Measurements from ENCODE around the gene MTF1. TPM values are rescaled to one million over a fixed set of nuclear protein-coding genes. Genes with fewer than 3 reads are reported as not detected.

Gene MTF1
- total RNA-seq, 1 donor from 2014 or later = 5.2 TPM

- TF ChIP-seq, protein P1, sequence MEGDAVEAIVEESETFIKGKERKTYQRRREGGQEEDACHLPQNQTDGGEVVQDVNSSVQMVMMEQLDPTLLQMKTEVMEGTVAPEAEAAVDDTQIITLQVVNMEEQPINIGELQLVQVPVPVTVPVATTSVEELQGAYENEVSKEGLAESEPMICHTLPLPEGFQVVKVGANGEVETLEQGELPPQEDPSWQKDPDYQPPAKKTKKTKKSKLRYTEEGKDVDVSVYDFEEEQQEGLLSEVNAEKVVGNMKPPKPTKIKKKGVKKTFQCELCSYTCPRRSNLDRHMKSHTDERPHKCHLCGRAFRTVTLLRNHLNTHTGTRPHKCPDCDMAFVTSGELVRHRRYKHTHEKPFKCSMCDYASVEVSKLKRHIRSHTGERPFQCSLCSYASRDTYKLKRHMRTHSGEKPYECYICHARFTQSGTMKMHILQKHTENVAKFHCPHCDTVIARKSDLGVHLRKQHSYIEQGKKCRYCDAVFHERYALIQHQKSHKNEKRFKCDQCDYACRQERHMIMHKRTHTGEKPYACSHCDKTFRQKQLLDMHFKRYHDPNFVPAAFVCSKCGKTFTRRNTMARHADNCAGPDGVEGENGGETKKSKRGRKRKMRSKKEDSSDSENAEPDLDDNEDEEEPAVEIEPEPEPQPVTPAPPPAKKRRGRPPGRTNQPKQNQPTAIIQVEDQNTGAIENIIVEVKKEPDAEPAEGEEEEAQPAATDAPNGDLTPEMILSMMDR (IDR thresholded peaks at IDR 0.05; ENCODE audit: insufficient read depth, low read length, poor library complexity, severe bottlenecking) = no peak
- H3K36me3 ChIP-seq (ENCODE audit: control insufficient read depth, insufficient read depth, low read length) = no peaks in the 10 kb centered on the region
- no peak for DNase-seq (ENCODE audit: low read depth)
Measured at GRCh38 chr1:37822906-37823815, 36.2 kb downstream of the MTF1 start.

DNA sequence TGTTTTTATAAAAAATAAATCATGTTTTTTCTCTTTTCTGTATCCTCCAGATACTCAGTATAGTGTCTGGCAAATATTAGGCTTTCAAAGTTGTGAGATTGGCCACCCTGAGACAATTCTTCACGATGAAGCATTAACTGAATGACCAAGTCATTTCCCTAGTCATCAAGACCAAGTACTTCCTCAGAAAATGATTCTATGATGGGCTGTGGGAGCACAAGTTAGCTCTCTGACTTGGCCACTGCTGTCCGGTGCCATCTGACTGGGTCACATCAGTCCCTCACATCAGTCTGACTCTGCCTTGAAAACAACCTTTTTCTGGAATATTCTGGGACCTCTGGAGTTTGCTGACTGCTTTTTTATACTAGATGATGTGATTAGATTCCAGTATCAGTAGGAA is 37.9 kb downstream of the MTF1 start:
- Histone ChIP-seq H3K27me3 (ENCODE audit: control insufficient read depth, insufficient read depth, low read length) (no peaks in the 10 kb centered on the region), H3K36me3 (ENCODE audit: control insufficient read depth, insufficient read depth, low read length) (no peaks in the 10 kb centered on the region), H3K4me3 (ENCODE audit: low read depth, low read length) (no peak overlapping the region)
- DNase-seq (ENCODE audit: low read depth) = no peak
- TF ChIP-seq, protein P1 (IDR thresholded peaks at IDR 0.05; ENCODE audit: insufficient read depth, low read length, poor library complexity, severe bottlenecking) = no peak

More at GRCh38 chr1:37822906-37823815, 36.2 kb downstream of the MTF1 start:
- no peaks in the 10 kb centered on the region for H3K27me3 ChIP-seq (ENCODE audit: control insufficient read depth, insufficient read depth, low read length)
- no peak overlapping the region for H3K4me3 ChIP-seq (ENCODE audit: low read depth, low read length)

GRCh38 chr1:37817481-37817880 is 41.9 kb downstream of the MTF1 start:
- no peak for DNase-seq (ENCODE audit: low read depth)
- H3K4me3 ChIP-seq (ENCODE audit: low read depth, low read length) = no peak overlapping the region
- no peaks in the 10 kb centered on the region for H3K36me3 ChIP-seq (ENCODE audit: control insufficient read depth, insufficient read depth, low read length)
- TF ChIP-seq, protein P1 (IDR thresholded peaks at IDR 0.05; ENCODE audit: insufficient read depth, low read length, poor library complexity, severe bottlenecking) = no peak
- no peaks in the 10 kb centered on the region for H3K27me3 ChIP-seq (ENCODE audit: control insufficient read depth, insufficient read depth, low read length)

DNA sequence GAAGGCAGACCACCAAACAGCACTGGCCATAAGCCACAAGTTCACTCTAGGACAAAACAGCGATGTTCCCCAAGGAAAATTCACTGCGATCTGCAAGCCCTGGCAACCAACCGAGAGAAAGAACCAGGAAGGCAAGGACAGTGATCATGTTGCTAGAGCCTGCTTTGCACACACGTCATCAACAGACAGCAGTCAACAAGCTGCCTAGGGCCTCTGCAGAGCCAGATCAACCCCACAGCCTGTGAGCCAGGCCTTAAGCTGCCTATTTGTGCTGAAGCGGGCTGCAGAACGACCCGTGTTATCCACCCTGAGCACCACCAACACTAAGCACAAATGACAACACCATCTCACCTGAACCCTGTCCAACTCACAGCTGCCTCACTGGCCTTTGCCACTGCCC is 45.1 kb downstream of the MTF1 start:
- TF ChIP-seq, protein P1 (IDR thresholded peaks at IDR 0.05; ENCODE audit: insufficient read depth, low read length, poor library complexity, severe bottlenecking) = no peak
- Histone ChIP-seq H3K4me3 (ENCODE audit: low read depth, low read length) (no peak overlapping the region), H3K36me3 (ENCODE audit: control insufficient read depth, insufficient read depth, low read length) (no peaks in the 10 kb centered on the region), H3K27me3 (ENCODE audit: control insufficient read depth, insufficient read depth, low read length) (no peaks in the 10 kb centered on the region)
- no peak for DNase-seq (ENCODE audit: low read depth)

GRCh38 chr1:37813529-37814145 is 45.8 kb downstream of the MTF1 start:
- H3K4me3 ChIP-seq (ENCODE audit: low read depth, low read length) = no peak overlapping the region
- no peak for DNase-seq (ENCODE audit: low read depth)
- no peaks in the 10 kb centered on the region for H3K27me3 ChIP-seq (ENCODE audit: control insufficient read depth, insufficient read depth, low read length)
- H3K36me3 ChIP-seq (ENCODE audit: control insufficient read depth, insufficient read depth, low read length) = no peaks in the 10 kb centered on the region
- TF ChIP-seq, protein P1 (IDR thresholded peaks at IDR 0.05; ENCODE audit: insufficient read depth, low read length, poor library complexity, severe bottlenecking) = no peak

Measured in kidney epithelial cell (primary cell).